SK-N-SH treated with all-trans-retinoic acid at 6 μM for 48 hours (cell line): Measurements from ENCODE around the gene GDA.

Source experiments
- ATAC-seq: fragments of 200-7000 bp; cut with Tn5 transposase; 3 replicates; pipeline ENCODE4 v1.9.1; 2020; ENCODE audit warnings: mild to moderate bottlenecking, moderate library complexity
- ARNTL ChIP-seq: fragments of 450-650 bp; formaldehyde crosslinking; IDR thresholded peaks from 2 replicates; pipeline ENCODE4 v1.5.0; 2020; ENCODE audit warnings: low read depth, mild to moderate bottlenecking, moderate library complexity, borderline replicate concordance
- BACH2 ChIP-seq: fragments of 250-450 bp; sonication (Bioruptor Pico); IDR thresholded peaks from 2 replicates; pipeline ENCODE4 v1.9.0; 2021; ENCODE audit warnings: mild to moderate bottlenecking, borderline replicate concordance
- CREB5 ChIP-seq: fragments of 250-450 bp; sonication (Bioruptor Pico); IDR thresholded peaks from 2 replicates; pipeline ENCODE4 v1.5.1; 2020; ENCODE audit warnings: low read depth, mild to moderate bottlenecking, moderate library complexity
- CSDC2 ChIP-seq: fragments of 250-450 bp; sonication (Bioruptor Pico); IDR thresholded peaks from 2 replicates; pipeline ENCODE4 v1.5.0; 2020; ENCODE audit warnings: mild to moderate bottlenecking, moderate library complexity
- ESRRG ChIP-seq: fragments of 250-450 bp; sonication (Bioruptor Pico); IDR thresholded peaks from 2 replicates; pipeline ENCODE4 v1.6.1; 2021; ENCODE audit warnings: mild to moderate bottlenecking
- GLIS3 ChIP-seq: fragments of 250-450 bp; sonication (Bioruptor Pico); IDR thresholded peaks from 2 replicates; pipeline ENCODE4 v1.5.0; 2020; ENCODE audit warnings: mild to moderate bottlenecking, moderate library complexity
- ISL1 ChIP-seq: fragments of 250-450 bp; sonication (Bioruptor Pico); IDR thresholded peaks from 2 replicates; pipeline ENCODE4 v2.1.2; 2022; ENCODE audit warnings: mild to moderate bottlenecking, moderate library complexity
- OSR1 ChIP-seq: fragments of 250-450 bp; sonication (Bioruptor Pico); IDR thresholded peaks from 2 replicates; pipeline ENCODE4 v1.8.0; 2022; ENCODE audit warnings: moderate library complexity, mild to moderate bottlenecking, inconsistent platforms
- PPARA ChIP-seq: fragments of 250-450 bp; sonication (Bioruptor Pico); IDR thresholded peaks from 2 replicates; pipeline ENCODE4 v1.5.0; 2020; ENCODE audit warnings: mild to moderate bottlenecking, borderline replicate concordance
- RARB ChIP-seq: fragments of 250-450 bp; sonication (Bioruptor Pico); IDR thresholded peaks from 2 replicates; pipeline ENCODE4 v1.8.0; 2021; ENCODE audit warnings: mild to moderate bottlenecking, moderate library complexity
- SNAI2 ChIP-seq: fragments of 250-450 bp; sonication (Bioruptor Pico); IDR thresholded peaks from 2 replicates; pipeline ENCODE4 v1.5.0; 2020; ENCODE audit warnings: mild to moderate bottlenecking, moderate library complexity
- TCF4 ChIP-seq: fragments of 250-450 bp; sonication (Bioruptor Pico); IDR thresholded peaks from 2 replicates; pipeline ENCODE4 v1.8.0; 2021; ENCODE audit warnings: mild to moderate bottlenecking, moderate library complexity, borderline replicate concordance
- TOX ChIP-seq: fragments of 250-450 bp; sonication (Bioruptor Pico); IDR thresholded peaks from 2 replicates; pipeline ENCODE4 v1.8.0; 2021; ENCODE audit warnings: mild to moderate bottlenecking, moderate library complexity, borderline replicate concordance
- TSHZ2 ChIP-seq: fragments of 250-450 bp; sonication (Bioruptor Pico); IDR thresholded peaks from 2 replicates; pipeline ENCODE4 v1.5.0; 2020; ENCODE audit warnings: mild to moderate bottlenecking, moderate library complexity
- ZC3H10 ChIP-seq: fragments of 250-450 bp; sonication (Bioruptor Pico); IDR thresholded peaks from 2 replicates; pipeline ENCODE4 v1.5.1; 2021; ENCODE audit warnings: mild to moderate bottlenecking, moderate library complexity
- ZFP3 ChIP-seq: fragments of 250-450 bp; sonication (Bioruptor Pico); IDR thresholded peaks from 2 replicates; pipeline ENCODE4 v1.5.0; 2020; ENCODE audit warnings: mild to moderate bottlenecking, moderate library complexity
- ZFP30 ChIP-seq: fragments of 450-650 bp; formaldehyde crosslinking; IDR thresholded peaks from 2 replicates; pipeline ENCODE4 v1.5.0; 2022; ENCODE audit warnings: mild to moderate bottlenecking, moderate library complexity
- ZNF565 ChIP-seq: fragments of 450-650 bp; formaldehyde crosslinking; conservative IDR thresholded peaks from 2 replicates; pipeline ENCODE4 v1.5.0; 2020; ENCODE audit warnings: low read depth, mild to moderate bottlenecking, moderate library complexity
- ZNF70 ChIP-seq: fragments of 450-650 bp; formaldehyde crosslinking; IDR thresholded peaks from 2 replicates; pipeline ENCODE4 v1.5.0; 2020; ENCODE audit warnings: mild to moderate bottlenecking, moderate library complexity
- TF ChIP-seq, protein P1 (sequence below): fragments of 250-450 bp; sonication (Bioruptor Pico); IDR thresholded peaks from 2 replicates; pipeline ENCODE4 v1.8.0; 2020; ENCODE audit warnings: mild to moderate bottlenecking, moderate library complexity, borderline replicate concordance

The GDA gene

DNA sequence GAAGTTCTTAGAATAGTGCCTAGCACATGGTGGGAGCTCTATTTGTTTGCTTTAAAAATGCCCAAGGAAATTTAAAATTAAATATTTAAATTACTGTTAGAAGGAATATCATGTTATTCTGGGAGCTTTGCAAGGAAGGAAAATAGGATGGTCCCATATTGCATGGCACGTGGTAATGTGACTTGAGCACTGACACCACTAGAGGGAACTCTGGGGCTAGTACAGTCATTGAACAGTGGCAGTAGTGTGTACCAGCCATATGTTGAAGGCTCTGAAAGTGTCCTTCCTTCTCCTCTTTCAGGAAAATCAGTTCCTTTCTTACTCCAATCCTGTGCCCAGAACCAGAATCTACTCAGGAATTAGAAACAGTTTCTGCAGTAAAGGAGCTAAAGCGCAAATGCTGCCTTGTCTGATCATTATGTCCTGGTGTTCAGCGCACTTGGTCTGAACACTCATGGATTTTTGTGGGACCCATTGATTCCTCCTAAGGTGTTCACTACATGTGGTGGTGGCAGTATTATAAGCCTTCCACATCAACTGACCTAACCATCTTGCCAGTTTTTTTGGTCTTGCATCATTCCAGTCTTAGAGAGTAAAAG lies 54.1 kb downstream of the GDA start:
- ATAC-seq: peak; percentile 93

GRCh38 chr9:72204062-72204461 lies 54.8 kb downstream of the GDA start:
- no peak for ATAC-seq
- TF ChIP-seq, protein P1, sequence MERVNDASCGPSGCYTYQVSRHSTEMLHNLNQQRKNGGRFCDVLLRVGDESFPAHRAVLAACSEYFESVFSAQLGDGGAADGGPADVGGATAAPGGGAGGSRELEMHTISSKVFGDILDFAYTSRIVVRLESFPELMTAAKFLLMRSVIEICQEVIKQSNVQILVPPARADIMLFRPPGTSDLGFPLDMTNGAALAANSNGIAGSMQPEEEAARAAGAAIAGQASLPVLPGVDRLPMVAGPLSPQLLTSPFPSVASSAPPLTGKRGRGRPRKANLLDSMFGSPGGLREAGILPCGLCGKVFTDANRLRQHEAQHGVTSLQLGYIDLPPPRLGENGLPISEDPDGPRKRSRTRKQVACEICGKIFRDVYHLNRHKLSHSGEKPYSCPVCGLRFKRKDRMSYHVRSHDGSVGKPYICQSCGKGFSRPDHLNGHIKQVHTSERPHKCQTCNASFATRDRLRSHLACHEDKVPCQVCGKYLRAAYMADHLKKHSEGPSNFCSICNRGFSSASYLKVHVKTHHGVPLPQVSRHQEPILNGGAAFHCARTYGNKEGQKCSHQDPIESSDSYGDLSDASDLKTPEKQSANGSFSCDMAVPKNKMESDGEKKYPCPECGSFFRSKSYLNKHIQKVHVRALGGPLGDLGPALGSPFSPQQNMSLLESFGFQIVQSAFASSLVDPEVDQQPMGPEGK (CRISPR knock-in tag): no peak
- TF ChIP-seq ZFP30 (CRISPR knock-in tag) (no peak), ZNF70 (CRISPR knock-in tag) (no peak), ARNTL (CRISPR knock-in tag) (no peak), ISL1 (CRISPR knock-in tag) (no peak), TSHZ2 (CRISPR knock-in tag) (no peak), CREB5 (CRISPR knock-in tag) (no peak), OSR1 (CRISPR knock-in tag) (no peak), ZFP3 (CRISPR knock-in tag) (no peak), GLIS3 (CRISPR knock-in tag) (no peak)

More for the DNA sequence above, 54.1 kb downstream of the GDA start:
- TF ChIP-seq RARB (CRISPR knock-in tag) (no peak), BACH2 (no peak), ZFP3 (CRISPR knock-in tag) (no peak), OSR1 (CRISPR knock-in tag) (no peak), ESRRG (no peak), PPARA (CRISPR knock-in tag) (no peak), ZNF565 (CRISPR knock-in tag) (no peak), CSDC2 (CRISPR knock-in tag) (no peak), TOX (CRISPR knock-in tag) (no peak), ZC3H10 (CRISPR knock-in tag) (no peak), SNAI2 (CRISPR knock-in tag) (no peak), TCF4 (CRISPR knock-in tag) (no peak)
- TF ChIP-seq, protein P1 (CRISPR knock-in tag): no peak

GRCh38 chr9:72205513-72205912 lies 56.3 kb downstream of the GDA start:
- TF ChIP-seq ZFP3 (CRISPR knock-in tag): no peak
- TF ChIP-seq TCF4 (CRISPR knock-in tag): no peak
- no peak for TF ChIP-seq CREB5 (CRISPR knock-in tag)
- no peak for TF ChIP-seq SNAI2 (CRISPR knock-in tag)
- TF ChIP-seq RARB (CRISPR knock-in tag): no peak
- ATAC-seq: no peak
